Measurements from ENCODE around the gene NDUFAF4.

DNA sequence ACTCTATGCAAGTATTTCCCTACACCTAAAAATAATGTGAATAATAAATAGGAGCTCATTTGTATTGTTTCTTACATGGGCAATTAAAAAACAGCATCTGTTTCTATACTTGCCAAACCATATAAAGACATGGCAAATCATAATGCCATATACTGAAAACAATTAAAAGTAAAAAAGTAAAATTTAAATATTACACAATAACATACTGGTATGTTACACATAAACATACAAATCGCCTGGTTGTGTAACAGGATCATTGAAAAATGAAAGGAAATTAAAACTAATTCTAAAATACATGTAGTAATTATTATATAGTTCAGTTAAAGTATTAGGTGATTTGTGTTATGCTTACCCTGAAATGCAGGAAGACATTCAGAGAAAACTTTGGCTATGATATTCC, 11.2 kb downstream of the NDUFAF4 start:
- TF ChIP-seq POLR2AphosphoS5 (IDR thresholded peaks at IDR 0.05; ENCODE audit: low read depth, low read length) (no peak), TAF1 (IDR thresholded peaks at IDR 0.05; ENCODE audit: borderline replicate concordance, insufficient read depth, low read length) (no peak), SIN3A (IDR thresholded peaks at IDR 0.05; ENCODE audit: borderline replicate concordance, insufficient read depth, low read length) (no peak), FOXP2 (optimal IDR thresholded peaks at IDR 0.05; ENCODE audit: borderline replicate concordance, extremely low read depth, extremely low read length, insufficient read depth) (no peak)
- TF ChIP-seq, protein P1, sequence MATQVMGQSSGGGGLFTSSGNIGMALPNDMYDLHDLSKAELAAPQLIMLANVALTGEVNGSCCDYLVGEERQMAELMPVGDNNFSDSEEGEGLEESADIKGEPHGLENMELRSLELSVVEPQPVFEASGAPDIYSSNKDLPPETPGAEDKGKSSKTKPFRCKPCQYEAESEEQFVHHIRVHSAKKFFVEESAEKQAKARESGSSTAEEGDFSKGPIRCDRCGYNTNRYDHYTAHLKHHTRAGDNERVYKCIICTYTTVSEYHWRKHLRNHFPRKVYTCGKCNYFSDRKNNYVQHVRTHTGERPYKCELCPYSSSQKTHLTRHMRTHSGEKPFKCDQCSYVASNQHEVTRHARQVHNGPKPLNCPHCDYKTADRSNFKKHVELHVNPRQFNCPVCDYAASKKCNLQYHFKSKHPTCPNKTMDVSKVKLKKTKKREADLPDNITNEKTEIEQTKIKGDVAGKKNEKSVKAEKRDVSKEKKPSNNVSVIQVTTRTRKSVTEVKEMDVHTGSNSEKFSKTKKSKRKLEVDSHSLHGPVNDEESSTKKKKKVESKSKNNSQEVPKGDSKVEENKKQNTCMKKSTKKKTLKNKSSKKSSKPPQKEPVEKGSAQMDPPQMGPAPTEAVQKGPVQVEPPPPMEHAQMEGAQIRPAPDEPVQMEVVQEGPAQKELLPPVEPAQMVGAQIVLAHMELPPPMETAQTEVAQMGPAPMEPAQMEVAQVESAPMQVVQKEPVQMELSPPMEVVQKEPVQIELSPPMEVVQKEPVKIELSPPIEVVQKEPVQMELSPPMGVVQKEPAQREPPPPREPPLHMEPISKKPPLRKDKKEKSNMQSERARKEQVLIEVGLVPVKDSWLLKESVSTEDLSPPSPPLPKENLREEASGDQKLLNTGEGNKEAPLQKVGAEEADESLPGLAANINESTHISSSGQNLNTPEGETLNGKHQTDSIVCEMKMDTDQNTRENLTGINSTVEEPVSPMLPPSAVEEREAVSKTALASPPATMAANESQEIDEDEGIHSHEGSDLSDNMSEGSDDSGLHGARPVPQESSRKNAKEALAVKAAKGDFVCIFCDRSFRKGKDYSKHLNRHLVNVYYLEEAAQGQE (IDR thresholded peaks at IDR 0.05; ENCODE audit: insufficient read depth in 1 of 2, low read depth in 2 of 2, low read length in 2 of 2), result no peak
